ENCODE data around the gene RNF217.
"Not testable (repeated sequence)": the region's sequence is repeated elsewhere in the genome, so short reads cannot be mapped to it uniquely, and the experiment has no call there.

RNF217 gene

DNA sequence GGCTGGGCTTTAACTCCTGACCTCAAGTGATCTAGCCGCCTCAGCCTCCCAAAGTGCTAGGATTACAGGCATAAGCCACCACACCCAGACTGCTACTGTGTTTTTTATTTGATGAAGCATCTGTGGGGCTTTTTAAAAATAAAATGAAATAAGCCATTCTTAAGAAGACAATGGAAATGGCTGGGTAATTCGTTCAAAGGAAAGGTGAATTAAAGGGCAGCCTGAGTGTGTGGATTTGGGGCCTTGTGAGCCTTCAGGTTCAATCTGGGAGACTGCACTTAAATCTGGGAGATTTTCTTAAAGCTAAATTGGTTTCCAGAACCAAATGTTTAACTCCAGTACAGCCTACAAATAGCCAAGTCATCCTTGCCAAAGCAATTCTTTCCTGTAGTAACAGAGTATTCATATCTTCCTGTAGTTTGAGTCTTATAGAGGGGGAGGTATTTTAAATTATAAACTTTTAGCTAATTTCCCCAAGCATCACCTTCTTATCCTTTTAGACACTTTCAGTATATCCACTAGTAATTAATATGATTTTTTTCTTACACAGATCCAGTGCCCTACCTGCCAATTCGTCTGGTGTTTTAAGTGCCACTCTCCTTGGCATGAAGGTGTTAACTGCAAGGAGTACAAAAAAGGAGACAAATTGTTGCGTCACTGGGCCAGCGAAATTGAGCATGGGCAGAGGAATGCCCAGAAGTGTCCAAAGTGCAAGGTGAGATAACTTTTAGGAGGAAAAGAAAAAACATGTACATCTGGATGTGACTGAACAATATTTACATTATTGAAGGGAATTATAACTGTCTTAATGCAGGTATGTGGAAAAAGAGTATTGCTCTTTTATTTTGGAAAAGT, 95.4 kb downstream of the RNF217 start:
- DNase-seq (ENCODE audit: low spot score): no peak

GRCh38 chr6:125058546-125058945, 96.3 kb downstream of the RNF217 start:
- DNase-seq (ENCODE audit: low spot score): no peak

DNA sequence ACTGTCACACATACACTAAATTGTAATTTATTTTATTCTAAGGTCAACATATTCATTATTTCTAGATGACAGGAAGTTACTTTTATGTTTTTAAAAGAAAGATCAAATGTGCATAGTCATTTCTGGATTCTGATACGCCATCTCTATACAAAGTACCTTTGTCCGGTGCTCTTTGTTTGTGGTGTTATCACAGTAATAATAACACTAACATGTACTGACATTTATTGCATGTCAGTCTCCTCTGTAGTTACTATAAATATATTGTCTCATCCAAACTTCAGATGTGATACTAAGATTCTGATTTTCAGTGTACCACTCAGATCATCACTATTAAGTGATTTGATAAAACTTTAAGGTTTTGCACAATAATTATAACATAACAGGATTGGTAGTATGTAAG, 101.1 kb downstream of the RNF217 start:
- no peak for DNase-seq (ENCODE audit: low spot score)

DNA sequence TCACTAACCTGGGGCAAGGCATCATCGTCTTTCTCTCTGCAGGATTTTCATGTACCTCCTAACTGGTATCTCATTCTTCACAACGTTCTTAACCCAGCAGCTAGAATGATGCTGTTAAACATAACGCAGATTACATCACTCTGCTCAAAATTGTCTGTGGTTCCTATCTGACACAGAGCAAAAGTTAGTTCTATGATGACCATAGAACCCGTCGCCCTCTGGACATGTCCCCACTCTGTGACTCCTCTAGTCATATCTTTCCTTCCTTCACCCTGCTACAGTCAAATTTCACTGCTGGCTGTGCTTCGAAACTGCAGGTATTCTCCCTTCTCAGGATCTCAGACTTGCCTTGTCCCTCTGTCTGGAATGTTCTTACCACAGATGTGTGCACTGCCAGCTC, 103.9 kb downstream of the RNF217 start:
- DNase-seq (ENCODE audit: low spot score): no peak

- DNase-seq (ENCODE audit: low spot score): no peak
Observed at GRCh38 chr6:125066964-125067363, 104.7 kb downstream of the RNF217 start.

GRCh38 chr6:125067552-125067951, 105.3 kb downstream of the RNF217 start:
- DNase-seq (ENCODE audit: low spot score): no peak

GRCh38 chr6:125073071-125073470, 110.8 kb downstream of the RNF217 start:
- DNase-seq (ENCODE audit: low spot score): no peak

DNA sequence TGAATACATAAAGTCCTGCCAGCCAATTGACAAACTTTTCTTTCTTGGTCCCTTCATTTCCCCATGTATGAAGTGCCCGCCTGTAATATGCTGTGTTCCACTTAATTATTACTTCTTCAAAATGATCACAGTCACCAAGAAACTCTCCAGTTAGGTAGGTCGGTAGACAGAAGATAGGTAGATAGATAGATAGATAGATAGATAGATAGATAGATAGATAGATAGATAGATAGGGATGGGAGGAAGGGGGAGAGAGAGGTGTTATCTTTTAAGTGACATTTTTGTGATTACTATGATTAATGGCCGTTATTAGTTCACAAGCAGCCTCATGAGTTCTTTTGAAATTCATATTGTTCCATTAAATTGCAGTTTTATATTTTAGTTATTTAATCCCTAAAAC, 111.9 kb downstream of the RNF217 start:
- DNase-seq (ENCODE audit: low spot score): no peak

- DNase-seq (ENCODE audit: low spot score): not testable (repeated sequence)
Observed at GRCh38 chr6:125075073-125075472, 112.8 kb downstream of the RNF217 start.

GRCh38 chr6:125075741-125076481, 113.7 kb downstream of the RNF217 start:
- no peak for DNase-seq (ENCODE audit: low spot score)

GRCh38 chr6:125076482-125076742, 114.2 kb downstream of the RNF217 start:
- DNase-seq (ENCODE audit: low spot score): no peak

DNA sequence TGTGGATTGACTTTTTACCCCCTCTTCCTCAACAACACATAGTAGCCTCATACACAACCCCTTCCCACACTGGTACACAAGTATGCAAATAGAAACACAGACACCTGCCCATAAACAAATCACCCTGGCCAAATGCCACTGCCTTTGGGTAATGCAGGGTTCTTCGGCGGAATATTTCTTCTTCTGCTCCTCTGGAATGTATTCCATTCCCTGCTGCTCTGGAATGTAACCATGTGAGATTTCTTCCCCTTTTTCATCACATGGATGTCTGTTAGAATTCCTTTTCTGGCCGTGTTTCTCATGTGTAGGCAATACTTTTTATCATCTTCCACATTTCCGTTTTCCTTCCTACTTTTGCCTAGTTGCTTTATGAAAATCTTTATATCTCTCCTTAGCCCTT, 115.2 kb downstream of the RNF217 start:
- DNase-seq (ENCODE audit: low spot score): no peak

GRCh38 chr6:125078602-125079321, 116.5 kb downstream of the RNF217 start:
- DNase-seq (ENCODE audit: low spot score): no peak

DNA sequence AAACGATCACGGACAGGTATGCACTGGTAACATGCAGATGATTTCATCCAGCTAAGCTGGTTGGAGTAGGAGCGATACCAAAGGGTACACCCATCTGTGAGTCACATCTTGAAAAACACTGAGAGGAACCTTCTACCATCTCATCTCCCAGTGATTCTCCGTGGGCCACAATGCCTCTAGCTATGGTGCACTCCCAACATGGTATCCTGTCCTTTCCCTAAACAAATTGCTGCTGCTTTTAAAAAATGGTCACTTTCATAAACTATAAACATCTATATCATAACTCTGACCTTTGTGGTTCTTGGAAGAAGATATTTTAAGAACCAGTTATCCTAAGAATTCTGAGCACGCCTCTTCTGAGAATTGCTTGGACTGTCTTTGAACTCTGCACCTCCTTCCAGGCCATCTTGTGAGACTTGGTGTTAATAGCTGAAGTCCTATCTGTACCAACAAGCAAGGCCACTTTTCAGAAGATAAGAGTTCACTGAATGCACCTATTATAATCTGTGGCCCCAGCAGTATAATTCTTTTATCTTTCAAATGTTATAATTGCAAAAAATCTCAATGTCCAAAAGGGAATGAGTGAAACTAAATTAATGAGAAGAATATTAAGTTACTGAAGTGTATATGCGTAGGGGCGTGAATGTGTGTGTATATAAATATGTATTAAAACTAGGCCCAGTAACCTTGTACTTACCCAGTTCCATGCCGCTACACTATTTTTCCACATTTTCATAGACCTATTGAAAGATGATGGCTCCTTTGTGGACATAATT, 120.9 kb downstream of the RNF217 start:
- no peak for DNase-seq (ENCODE audit: low spot score)

GRCh38 chr6:125083684-125083990, 121.4 kb downstream of the RNF217 start:
- no peak for DNase-seq (ENCODE audit: low spot score)

DNA sequence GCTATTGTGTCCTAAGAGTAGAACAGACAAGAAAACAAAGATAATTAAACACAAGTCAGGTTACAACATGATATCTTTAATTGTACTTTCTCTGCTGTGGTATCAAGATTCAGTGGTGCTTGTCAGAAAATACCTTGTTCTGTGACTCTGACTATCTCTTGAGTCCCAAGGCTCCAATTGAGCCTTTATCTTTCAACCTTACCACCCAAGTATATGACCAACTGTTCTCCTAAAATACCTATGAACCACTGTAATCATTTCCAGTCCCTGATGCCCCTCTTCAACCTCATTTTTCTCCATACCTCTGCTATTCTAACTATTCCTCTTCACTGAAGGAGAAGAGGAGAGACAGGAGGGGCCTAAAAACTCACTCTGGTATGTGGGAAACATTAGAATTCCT, 124.5 kb downstream of the RNF217 start:
- DNase-seq (ENCODE audit: low spot score): no peak

GRCh38 chr6:125088963-125089362, 126.7 kb downstream of the RNF217 start:
- DNase-seq (ENCODE audit: low spot score): no peak

GRCh38 chr6:125094563-125094962, 132.3 kb downstream of the RNF217 start:
- DNase-seq (ENCODE audit: low spot score): peak; percentile 14

- peak; percentile 80 for DNase-seq (ENCODE audit: low spot score)
Observed at GRCh38 chr6:125095580-125096301, 133.5 kb downstream of the RNF217 start.

DNA sequence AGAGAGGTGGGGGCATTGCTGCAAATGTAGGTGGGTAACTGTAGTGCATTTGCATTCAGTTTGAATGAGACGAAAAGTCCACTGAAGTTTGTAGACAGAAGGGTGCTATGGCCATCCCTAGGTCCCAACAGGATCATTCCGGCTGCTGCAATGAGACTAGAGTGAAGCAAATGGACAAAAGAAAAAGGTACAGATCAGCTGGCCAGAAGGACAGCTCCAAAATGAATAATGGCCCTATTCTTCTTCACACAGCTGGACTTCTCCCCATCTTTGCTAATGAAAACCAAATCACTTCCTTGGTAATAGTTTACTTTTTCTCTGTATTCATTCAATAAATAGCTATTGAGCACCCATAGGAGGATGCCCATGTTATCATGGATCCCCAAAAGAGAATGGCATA, 134.9 kb downstream of the RNF217 start:
- peak; percentile 73 for DNase-seq (ENCODE audit: low spot score)

DNA sequence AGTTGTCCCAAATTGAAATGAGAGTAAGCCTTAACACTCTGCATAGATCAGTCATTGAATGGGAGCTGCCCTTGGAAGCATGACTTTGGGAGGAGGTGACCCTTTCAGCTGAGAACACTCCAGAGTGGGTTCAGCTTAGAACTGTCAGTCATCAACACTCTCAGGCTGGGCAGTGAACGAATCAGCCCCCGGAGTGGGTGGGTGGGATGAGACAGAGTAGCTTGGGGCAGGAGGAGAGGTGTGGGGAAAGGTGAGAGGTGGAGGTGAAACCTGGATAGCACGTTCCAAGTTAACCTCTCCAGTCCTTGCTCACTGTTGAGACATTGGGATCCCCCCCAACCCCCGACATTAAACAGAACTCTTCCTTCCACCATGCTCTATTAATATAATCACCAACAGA, 136.0 kb downstream of the RNF217 start:
- peak; percentile 11 for DNase-seq (ENCODE audit: low spot score)

Measured in globus pallidus (tissue), 1 donor.